GM06990 (cell line): ENCODE measurements around the gene LSM2.

Experiments
- DNase-seq: peaks from one replicate; pipeline ENCODE4 v3.0.0-alpha.2; 2011; ENCODE audit not compliant: insufficient read length; ENCODE audit errors: extremely low read depth
- H3K27me3 ChIP-seq: replicated peaks from 2 replicates; pipeline ENCODE4 v1.6.0; 2011; ENCODE audit warnings: low read length; ENCODE audit not compliant: control insufficient read depth, insufficient read depth
- H3K36me3 ChIP-seq: 2 replicates; pipeline ENCODE4 v1.5.1; 2011; ENCODE audit warnings: low read length; ENCODE audit not compliant: control insufficient read depth, insufficient read depth
- H3K4me3 ChIP-seq: replicated peaks from 2 replicates; pipeline ENCODE4 v1.5.1; 2011; ENCODE audit warnings: low read depth, mild to moderate bottlenecking, control low read depth, low read length
- CTCF ChIP-seq: IDR thresholded peaks from 2 replicates; pipeline ENCODE4 v1.5.1; 2011; ENCODE audit warnings: low read length, control low read depth, mild to moderate bottlenecking, inconsistent platforms; ENCODE audit not compliant: insufficient read depth, poor library complexity, severe bottlenecking

The LSM2 gene

GRCh38 chr6:31836474-31837368, 30.0 kb upstream of the LSM2 start:
- peak; percentile 3 for TF ChIP-seq CTCF
- DNase-seq, result no peak
- Histone ChIP-seq H3K36me3 (peaks cover 19% of the 10 kb centered on the region), H3K4me3 (peak overlapping the region; percentile 78), H3K27me3 (no peaks in the 10 kb centered on the region)

DNA sequence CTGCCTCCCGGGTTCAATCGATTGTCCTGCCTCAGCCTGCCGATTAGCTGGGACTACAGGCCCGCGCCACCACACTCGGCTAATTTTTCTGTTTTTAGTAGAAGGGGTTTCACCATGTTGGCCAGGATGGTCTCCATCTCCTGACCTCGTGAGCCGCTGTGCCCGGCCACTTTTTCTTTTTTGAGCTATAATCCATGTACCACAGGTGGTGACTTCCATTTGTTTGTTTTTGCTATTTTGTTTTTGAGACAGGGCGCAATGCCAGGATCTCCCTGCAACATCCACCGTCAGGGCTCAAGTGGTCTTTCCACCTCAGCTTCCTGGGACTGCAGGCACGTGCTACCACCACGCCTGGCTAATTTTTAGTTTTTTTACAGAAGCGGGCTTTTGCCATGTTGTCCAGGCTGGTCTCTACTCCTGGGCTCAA, 29.3 kb upstream of the LSM2 start:
- DNase-seq, result no peak
- TF ChIP-seq CTCF, result no peak
- Histone ChIP-seq H3K27me3 (no peaks in the 10 kb centered on the region), H3K36me3 (peaks cover 19% of the 10 kb centered on the region), H3K4me3 (peak overlapping the region; percentile 78)

- no peak for TF ChIP-seq CTCF
- peak; percentile 95 for DNase-seq
- Histone ChIP-seq H3K36me3 (peaks cover 15% of the 10 kb centered on the region), H3K27me3 (no peaks in the 10 kb centered on the region), H3K4me3 (peak overlapping the region; percentile 78)
Observed at GRCh38 chr6:31834367-31835250, 27.8 kb upstream of the LSM2 start.

- H3K4me3 ChIP-seq, result peak overlapping the region; percentile 77
- no peaks in the 10 kb centered on the region for H3K36me3 ChIP-seq
- TF ChIP-seq CTCF, result no peak
- no peaks in the 10 kb centered on the region for H3K27me3 ChIP-seq
- no peak for DNase-seq
Observed at GRCh38 chr6:31831350-31832215, 24.8 kb upstream of the LSM2 start.

DNA sequence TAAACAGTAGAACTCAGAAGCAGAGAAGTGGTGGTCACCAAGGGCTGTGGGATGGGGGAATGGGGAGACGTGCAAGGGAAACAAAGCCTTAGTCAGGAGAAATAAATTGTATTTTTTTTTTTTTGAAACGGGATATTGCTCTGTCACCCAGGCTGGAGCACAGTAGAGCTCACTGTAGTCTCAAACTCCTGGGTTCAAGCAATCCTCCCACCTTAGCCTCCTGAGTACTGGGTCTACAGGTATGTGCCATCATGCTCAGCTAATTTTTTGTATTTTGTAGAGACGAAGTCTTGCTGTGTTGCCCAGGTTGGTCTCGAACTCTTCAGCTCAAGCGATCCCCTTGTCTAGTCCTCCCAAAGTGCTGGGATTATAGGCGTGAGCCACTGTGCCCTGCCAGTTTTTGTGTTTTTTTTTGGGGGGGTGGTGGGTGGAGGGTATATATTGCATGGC, 24.1 kb upstream of the LSM2 start:
- Histone ChIP-seq H3K4me3 (peak overlapping the region; percentile 77), H3K36me3 (no peaks in the 10 kb centered on the region), H3K27me3 (no peaks in the 10 kb centered on the region)
- TF ChIP-seq CTCF, result no peak
- no peak for DNase-seq
